RWPE2 (cell line): Measurements from ENCODE around the gene DDX41.

Experiments used
- ATAC-seq: fragments of 200-7000 bp; cut with Tn5 transposase; 3 replicates; pipeline ENCODE4 v1.9.1; 2021; ENCODE audit warnings: low read depth
- DNase-seq: peaks from one replicate; pipeline ENCODE4 v3.0.0-alpha.2; 2020; ENCODE audit warnings: low spot score
- H3K27ac ChIP-seq: fragments of 450-650 bp; 2 replicates; pipeline ENCODE4 v1.5.1; 2017; ENCODE audit warnings: mild to moderate bottlenecking; ENCODE audit not compliant: poor library complexity, severe bottlenecking
- H3K27me3 ChIP-seq: fragments of 250-450 bp; sonication (Bioruptor Pico); 2 replicates; pipeline ENCODE4 v1.5.1; 2021; ENCODE audit warnings: mild to moderate bottlenecking, moderate library complexity; ENCODE audit not compliant: insufficient read depth, poor library complexity, severe bottlenecking
- H3K36me3 ChIP-seq: fragments of 250-450 bp; sonication (Bioruptor Pico); 2 replicates; pipeline ENCODE4 v1.5.1; 2020; ENCODE audit warnings: low read depth, mild to moderate bottlenecking, moderate library complexity
- H3K4me1 ChIP-seq: fragments of 250-450 bp; sonication (Bioruptor Pico); 2 replicates; pipeline ENCODE4 v1.5.1; 2021; ENCODE audit warnings: mild to moderate bottlenecking, moderate library complexity; ENCODE audit not compliant: insufficient read depth, poor library complexity, severe bottlenecking
- H3K4me3 ChIP-seq: fragments of 250-450 bp; sonication (Bioruptor Pico); 2 replicates; pipeline ENCODE4 v1.5.1; 2021; ENCODE audit warnings: mild to moderate bottlenecking, moderate library complexity; ENCODE audit not compliant: severe bottlenecking
- H3K9me3 ChIP-seq: fragments of 250-450 bp; sonication (Bioruptor Pico); 2 replicates; pipeline ENCODE4 v1.5.1; 2021; ENCODE audit warnings: mild to moderate bottlenecking, moderate library complexity; ENCODE audit not compliant: severe bottlenecking
- TF ChIP-seq, protein P1 (sequence below): fragments of 450-650 bp; IDR thresholded peaks from one replicate; pipeline ENCODE4 v1.5.1; 2017; ENCODE audit warnings: mild to moderate bottlenecking, moderate library complexity; ENCODE audit not compliant: poor library complexity, severe bottlenecking

Gene DDX41

GRCh38 chr5:177545487-177546257 is 28.9 kb upstream of the DDX41 start:
- H3K27ac ChIP-seq: peak overlapping the region; percentile 66
- no peak for ATAC-seq

DNA sequence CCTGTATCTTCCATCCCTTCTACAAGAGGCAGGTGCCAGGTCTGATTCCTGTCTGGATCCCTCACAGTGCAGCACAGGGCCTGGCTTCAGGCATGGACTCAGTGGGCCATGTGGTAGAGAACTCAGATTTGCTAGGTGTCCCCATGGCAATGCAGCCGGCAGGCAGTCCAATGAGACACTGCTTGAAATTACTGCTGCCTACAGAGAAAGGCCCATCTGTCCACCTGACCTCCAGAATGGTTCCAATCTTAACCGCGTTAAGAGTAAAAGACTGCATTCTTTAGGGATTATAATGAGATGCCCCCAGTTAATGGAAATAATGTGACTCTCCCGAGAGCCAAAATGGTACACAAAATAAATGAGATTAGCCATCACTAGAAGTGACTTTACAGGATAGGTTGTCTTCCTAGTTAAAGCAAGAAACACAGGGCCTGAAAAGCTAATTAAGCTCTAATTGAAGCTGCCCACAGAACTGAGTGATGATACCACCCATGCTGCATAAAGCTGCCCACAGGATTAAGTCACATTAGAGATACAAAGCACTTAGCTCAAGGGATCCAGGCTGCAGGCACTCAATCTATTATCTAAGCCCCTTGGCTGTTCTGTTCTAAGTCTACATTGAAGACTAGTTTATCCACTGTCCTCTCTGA is 26.2 kb upstream of the DDX41 start:
- Histone ChIP-seq H3K36me3 (peaks cover 42% of the 10 kb centered on the region), H3K27ac (no peak overlapping the region), H3K9me3 (no peaks in the 10 kb centered on the region), H3K27me3 (no peaks in the 10 kb centered on the region), H3K4me3 (no peak overlapping the region), H3K4me1 (peaks cover 40% of the 10 kb centered on the region)
- DNase-seq (no peak), ATAC-seq (no peak)
- TF ChIP-seq, protein P1, sequence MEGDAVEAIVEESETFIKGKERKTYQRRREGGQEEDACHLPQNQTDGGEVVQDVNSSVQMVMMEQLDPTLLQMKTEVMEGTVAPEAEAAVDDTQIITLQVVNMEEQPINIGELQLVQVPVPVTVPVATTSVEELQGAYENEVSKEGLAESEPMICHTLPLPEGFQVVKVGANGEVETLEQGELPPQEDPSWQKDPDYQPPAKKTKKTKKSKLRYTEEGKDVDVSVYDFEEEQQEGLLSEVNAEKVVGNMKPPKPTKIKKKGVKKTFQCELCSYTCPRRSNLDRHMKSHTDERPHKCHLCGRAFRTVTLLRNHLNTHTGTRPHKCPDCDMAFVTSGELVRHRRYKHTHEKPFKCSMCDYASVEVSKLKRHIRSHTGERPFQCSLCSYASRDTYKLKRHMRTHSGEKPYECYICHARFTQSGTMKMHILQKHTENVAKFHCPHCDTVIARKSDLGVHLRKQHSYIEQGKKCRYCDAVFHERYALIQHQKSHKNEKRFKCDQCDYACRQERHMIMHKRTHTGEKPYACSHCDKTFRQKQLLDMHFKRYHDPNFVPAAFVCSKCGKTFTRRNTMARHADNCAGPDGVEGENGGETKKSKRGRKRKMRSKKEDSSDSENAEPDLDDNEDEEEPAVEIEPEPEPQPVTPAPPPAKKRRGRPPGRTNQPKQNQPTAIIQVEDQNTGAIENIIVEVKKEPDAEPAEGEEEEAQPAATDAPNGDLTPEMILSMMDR: no peak

More at GRCh38 chr5:177545487-177546257, 28.9 kb upstream of the DDX41 start:
- H3K9me3 ChIP-seq: no peaks in the 10 kb centered on the region
- H3K4me1 ChIP-seq: peaks cover 31% of the 10 kb centered on the region
- H3K36me3 ChIP-seq: peaks cover 31% of the 10 kb centered on the region
- no peaks in the 10 kb centered on the region for H3K27me3 ChIP-seq
- no peak for DNase-seq
- H3K4me3 ChIP-seq: no peak overlapping the region
- TF ChIP-seq, protein P1: no peak

DNA sequence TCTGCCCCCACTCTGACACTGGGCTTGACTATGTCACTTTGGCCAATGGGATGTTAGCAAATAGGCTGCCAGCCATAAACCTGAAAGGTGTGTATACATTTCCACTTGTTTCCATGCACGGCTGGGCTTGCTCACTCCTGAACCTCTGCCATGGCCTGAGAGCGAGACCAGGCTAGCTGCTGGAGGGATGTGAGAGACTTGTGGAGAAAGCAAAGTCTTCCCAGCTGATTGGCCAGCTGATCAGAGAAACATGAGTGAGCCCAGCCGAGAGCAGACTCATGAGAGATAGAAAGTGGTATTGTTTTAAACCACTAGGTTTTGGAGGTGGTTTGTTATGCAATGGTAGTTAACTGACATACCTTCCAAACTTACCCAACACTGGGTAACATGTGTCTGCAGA is 23.7 kb upstream of the DDX41 start:
- Histone ChIP-seq H3K4me1 (peaks cover 23% of the 10 kb centered on the region), H3K27ac (no peak overlapping the region), H3K36me3 (peaks cover 67% of the 10 kb centered on the region), H3K4me3 (no peak overlapping the region), H3K27me3 (no peaks in the 10 kb centered on the region), H3K9me3 (no peaks in the 10 kb centered on the region)
- ATAC-seq (peak; percentile 37; the same call in 2 of the 3 replicates), DNase-seq (no peak)
- TF ChIP-seq, protein P1: no peak

- peaks cover 14% of the 10 kb centered on the region for H3K4me1 ChIP-seq
- peaks cover 70% of the 10 kb centered on the region for H3K36me3 ChIP-seq
- TF ChIP-seq, protein P1: no peak
- ATAC-seq (peak; percentile 33; the same call in 2 of the 3 replicates), DNase-seq (no peak)
- no peaks in the 10 kb centered on the region for H3K9me3 ChIP-seq
- no peak overlapping the region for H3K27ac ChIP-seq
- no peak overlapping the region for H3K4me3 ChIP-seq
- no peaks in the 10 kb centered on the region for H3K27me3 ChIP-seq
Observed at GRCh38 chr5:177539411-177539810, 22.6 kb upstream of the DDX41 start.

DNA sequence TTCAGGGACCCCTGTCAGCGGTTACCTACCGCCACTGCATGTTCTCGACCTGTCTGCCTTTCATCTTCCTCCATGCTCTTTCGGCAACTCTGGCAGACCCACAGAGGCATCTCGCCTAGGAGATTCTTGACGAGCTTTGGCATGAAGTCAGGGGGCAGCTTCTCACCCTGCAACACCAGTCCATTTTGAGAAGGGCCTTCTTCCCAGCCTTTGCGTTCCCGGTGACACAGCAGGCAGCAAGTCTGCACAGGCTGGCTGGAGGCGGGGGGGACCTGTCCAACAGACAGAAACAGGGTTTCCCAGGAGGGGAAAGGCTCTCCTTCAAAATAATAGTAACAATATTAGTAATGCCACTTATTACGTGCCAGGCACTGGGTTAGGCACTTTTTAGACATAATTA is 22.1 kb upstream of the DDX41 start:
- Histone ChIP-seq H3K4me3 (no peak overlapping the region), H3K4me1 (peaks cover 14% of the 10 kb centered on the region), H3K9me3 (no peaks in the 10 kb centered on the region), H3K36me3 (peaks cover 66% of the 10 kb centered on the region), H3K27ac (no peak overlapping the region), H3K27me3 (no peaks in the 10 kb centered on the region)
- TF ChIP-seq, protein P1: no peak
- no peak for DNase-seq
- ATAC-seq: peak; percentile 32; the same call in 1 of the 3 replicates
